ENCODE data around the gene RPL21.

RPL21 gene

DNA sequence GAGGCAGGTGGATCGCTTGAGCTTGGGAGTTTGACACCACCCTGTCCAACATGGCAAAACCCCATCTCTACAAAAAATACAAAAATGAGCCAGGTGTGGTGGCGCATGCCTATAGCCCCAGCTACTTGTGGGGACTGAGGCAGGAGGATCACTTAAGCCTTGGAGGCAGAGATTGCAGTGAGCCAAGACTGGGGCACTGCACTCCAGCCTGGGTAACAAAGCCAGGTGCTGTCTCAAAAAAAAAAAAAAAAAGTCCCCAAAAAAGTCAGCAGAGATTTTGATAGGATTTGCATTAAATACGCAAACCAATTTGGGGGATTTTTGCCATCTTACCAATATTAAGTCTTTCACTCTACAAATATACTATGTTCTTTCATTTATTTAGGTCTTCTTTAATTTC lies 21.7 kb upstream of the RPL21 start:
- no peak for DNase-seq (ENCODE audit: low spot score in 2 of 2)
- peak; percentile 58 for ATAC-seq (ENCODE audit: low read depth)
- Mint-ChIP-seq H3K4me3 (no peak overlapping the region), H3K27ac (peak overlapping the region; percentile 55), H3K4me1 (peaks cover 10% of the 10 kb centered on the region), H3K9me3 (peaks cover 6% of the 10 kb centered on the region), H3K36me3 (peaks cover 5% of the 10 kb centered on the region), H3K27me3 (peaks cover 7% of the 10 kb centered on the region)

DNA sequence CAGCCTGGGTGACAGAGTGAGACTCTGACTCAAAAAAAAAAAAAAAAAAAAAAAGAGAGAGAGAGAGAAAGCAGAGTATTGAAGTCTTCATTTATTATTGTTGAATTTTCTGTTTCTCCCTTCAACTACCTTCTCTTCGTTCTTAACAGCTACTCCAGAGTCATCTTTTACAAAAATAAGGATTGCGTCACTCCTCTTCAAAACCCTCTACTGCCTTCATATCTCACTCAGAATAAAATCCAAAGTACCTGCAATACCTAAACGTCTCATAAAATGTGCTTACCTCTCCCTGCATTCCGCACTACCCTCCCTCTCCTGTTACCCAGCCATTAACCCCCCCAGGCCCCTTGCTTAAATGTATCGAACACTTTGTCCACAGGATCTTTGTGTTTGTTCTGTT lies 17.4 kb upstream of the RPL21 start:
- peaks cover 2% of the 10 kb centered on the region for H3K4me1 Mint-ChIP-seq
- H3K36me3 Mint-ChIP-seq, result peaks cover 5% of the 10 kb centered on the region
- ATAC-seq (ENCODE audit: low read depth), result no peak
- no peak overlapping the region for H3K4me3 Mint-ChIP-seq
- H3K27me3 Mint-ChIP-seq, result peaks cover 2% of the 10 kb centered on the region
- peaks cover 6% of the 10 kb centered on the region for H3K9me3 Mint-ChIP-seq
- DNase-seq (ENCODE audit: low spot score in 2 of 2), result no peak
- no peak overlapping the region for H3K27ac Mint-ChIP-seq

DNA sequence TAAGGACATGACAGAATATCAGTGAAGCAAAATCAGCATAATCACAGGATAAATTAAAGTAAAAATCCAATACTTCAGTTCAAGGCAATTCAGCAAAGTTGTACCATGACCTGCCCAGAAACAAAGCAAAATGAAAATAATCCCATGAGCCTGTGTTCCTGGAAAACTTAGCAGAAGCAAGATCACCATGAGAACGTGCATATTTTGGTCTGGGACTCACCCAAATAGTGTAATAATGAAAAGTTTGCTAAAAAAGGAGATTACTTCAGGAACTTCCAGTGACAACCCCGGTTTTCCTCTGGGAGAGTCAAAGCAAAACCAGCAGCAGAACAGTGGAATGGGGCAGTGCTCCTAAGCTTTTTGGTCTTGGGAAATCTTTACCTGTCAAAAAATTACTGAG lies 14.9 kb upstream of the RPL21 start:
- H3K27ac Mint-ChIP-seq, result no peak overlapping the region
- H3K9me3 Mint-ChIP-seq, result peaks cover 6% of the 10 kb centered on the region
- DNase-seq (ENCODE audit: low spot score in 2 of 2) (no peak), ATAC-seq (ENCODE audit: low read depth) (no peak)
- peaks cover 2% of the 10 kb centered on the region for H3K36me3 Mint-ChIP-seq
- no peak overlapping the region for H3K4me3 Mint-ChIP-seq
- no peaks in the 10 kb centered on the region for H3K4me1 Mint-ChIP-seq
- H3K27me3 Mint-ChIP-seq, result no peaks in the 10 kb centered on the region

DNA sequence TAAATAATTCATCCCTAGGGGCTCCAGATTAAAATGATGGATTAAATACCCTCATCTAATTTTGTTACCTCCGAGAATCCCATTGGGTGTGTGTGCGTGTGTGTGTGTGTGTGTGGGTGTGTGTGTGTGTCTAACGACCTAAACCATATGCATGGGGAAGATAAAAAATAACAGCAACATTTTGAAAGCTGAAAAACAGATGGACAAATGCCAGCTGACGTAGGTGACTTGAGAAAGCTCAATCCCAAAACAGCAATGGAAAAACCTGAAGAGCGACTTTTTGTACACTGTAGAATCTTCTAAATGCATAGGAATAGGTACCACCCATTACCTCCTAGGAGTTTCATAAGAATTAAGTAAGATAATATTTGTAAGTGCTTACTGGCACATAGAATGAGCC lies 8.7 kb upstream of the RPL21 start:
- Mint-ChIP-seq H3K4me1 (no peaks in the 10 kb centered on the region), H3K27ac (no peak overlapping the region), H3K4me3 (no peak overlapping the region), H3K27me3 (no peaks in the 10 kb centered on the region), H3K9me3 (no peaks in the 10 kb centered on the region), H3K36me3 (peaks cover under 1% of the 10 kb centered on the region)
- ATAC-seq (ENCODE audit: low read depth) (no peak), DNase-seq (ENCODE audit: low spot score in 2 of 2) (no peak)

DNA sequence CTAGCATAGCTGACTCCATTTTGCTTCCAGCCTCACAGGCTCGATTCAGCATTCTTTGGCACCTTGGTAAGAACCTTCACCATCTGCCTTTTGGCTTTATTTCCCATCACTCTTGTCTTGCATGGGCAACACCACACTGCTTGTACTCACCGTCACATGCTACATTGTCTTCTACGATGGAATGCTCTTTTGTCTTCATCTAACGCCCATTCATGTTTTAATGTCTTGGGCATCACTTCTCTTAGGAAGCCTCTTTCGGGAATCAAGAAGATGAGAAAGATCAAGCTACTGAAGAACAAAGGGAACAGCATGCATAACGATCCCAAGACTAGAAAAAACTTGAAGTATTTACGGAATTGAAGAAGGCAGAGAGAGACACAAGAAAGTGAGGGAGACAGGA lies 5.7 kb upstream of the RPL21 start:
- Mint-ChIP-seq H3K9me3 (no peaks in the 10 kb centered on the region), H3K27ac (no peak overlapping the region), H3K36me3 (peaks cover 2% of the 10 kb centered on the region)

DNA sequence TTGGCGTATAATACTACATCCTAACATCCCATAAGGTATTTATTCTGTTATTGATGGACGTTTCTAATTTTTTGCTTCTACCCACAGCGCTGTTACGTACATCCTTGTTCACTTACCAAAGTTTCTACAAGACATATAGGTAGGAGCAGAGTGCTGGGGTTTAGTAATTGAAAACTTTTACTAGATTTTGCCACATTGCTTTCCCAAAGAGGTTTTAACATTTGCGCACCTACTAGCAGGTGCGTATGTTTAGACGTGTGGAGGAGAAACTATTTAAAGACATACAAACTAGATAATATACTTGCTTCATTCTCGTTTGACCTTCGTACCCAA lies 559 bp upstream of the RPL21 start:
- peak overlapping the region; percentile 99 for H3K27ac Mint-ChIP-seq
- H3K27me3 Mint-ChIP-seq, result no peaks in the 10 kb centered on the region
- peaks cover 7% of the 10 kb centered on the region for H3K36me3 Mint-ChIP-seq
- H3K9me3 Mint-ChIP-seq, result no peaks in the 10 kb centered on the region
- DNase-seq (ENCODE audit: low spot score in 2 of 2) (no peak), ATAC-seq (ENCODE audit: low read depth) (peak; percentile 20)
- H3K4me3 Mint-ChIP-seq, result peak overlapping the region; percentile 94
- H3K4me1 Mint-ChIP-seq, result peaks cover 23% of the 10 kb centered on the region

More for the DNA sequence above, 5.7 kb upstream of the RPL21 start:
- DNase-seq (ENCODE audit: low spot score in 2 of 2) (no peak), ATAC-seq (ENCODE audit: low read depth) (no peak)
- Mint-ChIP-seq H3K4me1 (peaks cover 5% of the 10 kb centered on the region), H3K4me3 (no peak overlapping the region), H3K27me3 (no peaks in the 10 kb centered on the region)

DNA sequence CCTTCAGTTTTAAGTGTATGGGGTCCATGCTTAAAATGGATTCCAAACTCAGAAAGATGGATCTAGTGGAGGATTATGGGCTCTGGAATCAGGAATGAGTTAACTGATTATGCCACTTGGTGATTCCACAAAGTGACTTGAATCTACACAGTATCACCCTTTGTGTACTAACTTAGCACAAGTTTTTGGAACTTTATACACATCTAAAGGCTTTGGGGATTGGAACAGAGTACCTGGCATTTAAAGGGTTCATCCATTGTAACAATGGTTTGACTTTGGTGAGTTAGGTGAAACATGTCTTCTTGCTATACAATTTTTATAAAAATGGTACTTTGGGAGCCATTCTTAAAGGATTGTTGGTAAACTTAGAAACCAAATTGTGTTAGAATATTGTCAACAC lies 1.1 kb downstream of the RPL21 start:
- ATAC-seq (ENCODE audit: low read depth) (no peak), DNase-seq (ENCODE audit: low spot score in 2 of 2) (no peak)
- Mint-ChIP-seq H3K4me3 (peak overlapping the region; percentile 94), H3K27me3 (no peaks in the 10 kb centered on the region), H3K4me1 (peaks cover 23% of the 10 kb centered on the region), H3K27ac (peak overlapping the region; percentile 99), H3K9me3 (no peaks in the 10 kb centered on the region), H3K36me3 (peaks cover 7% of the 10 kb centered on the region)

DNA sequence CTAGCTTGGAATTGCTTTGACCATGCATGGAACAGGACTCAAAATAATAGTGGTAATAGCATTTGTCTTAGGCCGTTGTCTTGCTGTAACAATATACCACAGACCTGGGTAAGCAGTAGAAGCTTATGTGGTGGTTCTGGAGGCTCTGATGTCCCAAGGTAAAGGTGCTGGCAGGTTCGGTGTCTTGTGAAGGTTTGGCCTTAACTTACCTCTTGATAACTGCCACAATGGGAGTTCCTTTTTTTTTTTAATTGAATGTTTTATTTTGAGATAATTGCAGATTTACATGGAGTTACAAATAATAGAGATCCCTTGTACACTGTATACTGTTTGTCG lies 5.8 kb downstream of the RPL21 start:
- H3K36me3 Mint-ChIP-seq, result peaks cover 9% of the 10 kb centered on the region
- H3K4me3 Mint-ChIP-seq, result no peak overlapping the region
- H3K9me3 Mint-ChIP-seq, result no peaks in the 10 kb centered on the region
- H3K27ac Mint-ChIP-seq, result no peak overlapping the region
- DNase-seq (ENCODE audit: low spot score in 2 of 2) (no peak), ATAC-seq (ENCODE audit: low read depth) (no peak)
- H3K4me1 Mint-ChIP-seq, result peaks cover 41% of the 10 kb centered on the region
- H3K27me3 Mint-ChIP-seq, result no peaks in the 10 kb centered on the region

DNA sequence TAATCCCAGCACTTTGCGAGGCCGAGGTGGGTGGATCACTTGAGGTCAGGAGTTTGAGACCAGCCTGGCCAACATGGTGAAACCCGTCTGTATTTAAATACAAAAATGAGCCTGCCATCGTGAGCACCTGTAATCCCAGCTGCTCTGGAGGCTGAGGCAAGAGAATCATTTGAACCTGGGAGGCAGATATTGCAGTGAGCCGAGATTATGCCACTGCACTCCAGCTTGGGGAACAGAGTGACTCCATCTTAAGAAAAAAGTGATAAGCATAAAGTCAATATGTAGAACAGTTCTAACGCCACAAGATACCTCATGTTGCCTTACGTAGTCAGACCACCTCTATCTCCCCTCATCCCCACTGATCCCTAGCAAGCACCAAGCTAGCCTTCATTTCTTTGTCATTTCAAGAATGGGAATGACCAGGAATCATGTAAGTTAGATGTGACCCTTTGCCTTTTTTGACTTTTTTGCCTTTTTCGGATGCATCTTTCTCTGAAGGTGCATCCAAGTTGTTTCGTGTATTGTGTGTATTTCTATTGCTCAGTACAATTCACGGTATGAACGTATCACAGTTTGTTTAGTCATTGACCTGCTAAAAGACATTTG lies 6.4 kb downstream of the RPL21 start:
- H3K9me3 Mint-ChIP-seq, result no peaks in the 10 kb centered on the region
- ATAC-seq (ENCODE audit: low read depth) (no peak), DNase-seq (ENCODE audit: low spot score in 2 of 2) (no peak)
- H3K4me1 Mint-ChIP-seq, result peaks cover 41% of the 10 kb centered on the region
- H3K36me3 Mint-ChIP-seq, result peaks cover 11% of the 10 kb centered on the region
- H3K4me3 Mint-ChIP-seq, result no peak overlapping the region
- H3K27me3 Mint-ChIP-seq, result no peaks in the 10 kb centered on the region
- H3K27ac Mint-ChIP-seq, result no peak overlapping the region

DNA sequence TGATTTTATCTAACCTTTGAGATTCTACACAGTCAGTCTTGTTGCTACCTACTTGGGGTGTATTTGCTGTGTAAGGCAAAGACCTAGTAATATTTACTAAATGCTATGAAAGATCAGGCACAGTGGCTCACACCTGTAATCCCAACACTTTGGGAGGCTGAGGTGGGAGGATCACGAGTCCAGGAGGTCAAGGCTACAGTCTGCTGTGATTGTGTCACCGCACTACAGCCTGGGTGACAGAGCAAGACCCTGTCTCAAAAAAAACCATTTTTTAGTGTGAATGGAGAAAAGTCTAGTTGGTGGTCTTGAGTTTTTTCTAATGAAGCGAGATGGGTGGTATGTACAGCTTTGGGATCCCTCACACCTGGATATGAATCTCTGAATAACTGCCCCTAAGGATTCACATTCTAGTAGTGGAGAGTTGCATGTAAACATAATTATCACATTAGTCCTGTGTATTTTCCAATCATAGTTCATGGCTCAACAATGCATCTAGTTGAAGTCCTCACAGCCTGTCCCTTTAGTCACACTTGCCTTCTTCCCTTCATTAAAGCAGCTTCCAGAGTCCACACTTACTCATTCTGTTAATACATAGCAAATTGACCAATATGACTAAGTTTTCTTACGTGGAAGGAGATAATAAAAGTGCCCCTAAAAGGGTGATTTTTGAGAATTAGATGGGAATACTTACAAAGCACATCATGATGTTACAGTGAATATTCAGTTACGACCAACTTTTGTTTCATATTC lies 7.5 kb downstream of the RPL21 start:
- H3K27ac Mint-ChIP-seq, result peak overlapping the region; percentile 58
- no peaks in the 10 kb centered on the region for H3K9me3 Mint-ChIP-seq
- DNase-seq (ENCODE audit: low spot score in 2 of 2) (no peak), ATAC-seq (ENCODE audit: low read depth) (no peak)
- H3K4me3 Mint-ChIP-seq, result no peak overlapping the region
- H3K4me1 Mint-ChIP-seq, result peaks cover 31% of the 10 kb centered on the region
- H3K36me3 Mint-ChIP-seq, result peaks cover 9% of the 10 kb centered on the region
- no peaks in the 10 kb centered on the region for H3K27me3 Mint-ChIP-seq

DNA sequence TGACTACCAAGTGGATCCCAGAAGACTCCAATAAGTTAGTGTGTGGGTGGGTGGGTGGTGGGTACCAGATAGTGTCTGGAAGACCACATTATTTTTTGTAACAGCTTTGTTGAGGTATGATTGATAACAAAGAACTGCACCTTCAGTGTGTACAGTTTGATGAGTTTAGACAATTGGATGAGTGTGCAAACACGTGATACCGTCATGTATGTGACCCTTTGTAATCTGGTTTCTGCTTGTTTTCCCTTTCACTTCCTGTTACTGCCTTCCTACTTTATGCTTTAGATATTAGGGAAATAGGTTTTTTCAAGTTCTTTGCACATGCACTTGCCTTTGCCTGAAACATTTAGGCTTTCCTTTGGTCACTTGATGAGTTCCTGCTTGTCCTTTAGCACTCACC lies 8.5 kb downstream of the RPL21 start:
- DNase-seq (ENCODE audit: low spot score in 2 of 2) (peak in 1 of 2 donors; percentile 19), ATAC-seq (ENCODE audit: low read depth) (peak; percentile 91)
- Mint-ChIP-seq H3K36me3 (peaks cover 8% of the 10 kb centered on the region), H3K9me3 (no peaks in the 10 kb centered on the region), H3K27ac (peak overlapping the region; percentile 58), H3K4me1 (peaks cover 30% of the 10 kb centered on the region), H3K4me3 (peak overlapping the region; percentile 42), H3K27me3 (no peaks in the 10 kb centered on the region)

DNA sequence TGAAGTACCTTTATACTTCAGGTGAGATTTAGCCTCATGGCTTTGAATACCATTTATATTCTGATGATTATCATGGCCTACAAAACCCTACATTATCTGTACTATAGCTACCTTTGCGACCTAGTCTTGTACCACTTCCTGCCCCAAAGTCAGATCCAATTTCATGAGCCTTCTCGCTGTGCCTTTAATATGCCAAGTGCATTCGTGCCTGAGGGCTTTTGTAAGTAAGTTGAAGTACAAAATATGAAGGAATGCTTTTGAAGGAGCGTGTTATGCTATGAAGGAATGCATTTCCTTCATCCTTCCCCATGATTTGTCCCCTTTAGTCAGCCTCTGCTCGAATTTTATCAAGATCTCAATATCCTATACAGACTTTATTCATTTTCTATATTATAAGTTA lies 10.0 kb downstream of the RPL21 start:
- peaks cover 8% of the 10 kb centered on the region for H3K36me3 Mint-ChIP-seq
- no peak overlapping the region for H3K4me3 Mint-ChIP-seq
- DNase-seq (ENCODE audit: low spot score in 2 of 2) (no peak), ATAC-seq (ENCODE audit: low read depth) (no peak)
- H3K4me1 Mint-ChIP-seq, result peaks cover 32% of the 10 kb centered on the region
- peak overlapping the region; percentile 58 for H3K27ac Mint-ChIP-seq
- no peaks in the 10 kb centered on the region for H3K9me3 Mint-ChIP-seq
- no peaks in the 10 kb centered on the region for H3K27me3 Mint-ChIP-seq

DNA sequence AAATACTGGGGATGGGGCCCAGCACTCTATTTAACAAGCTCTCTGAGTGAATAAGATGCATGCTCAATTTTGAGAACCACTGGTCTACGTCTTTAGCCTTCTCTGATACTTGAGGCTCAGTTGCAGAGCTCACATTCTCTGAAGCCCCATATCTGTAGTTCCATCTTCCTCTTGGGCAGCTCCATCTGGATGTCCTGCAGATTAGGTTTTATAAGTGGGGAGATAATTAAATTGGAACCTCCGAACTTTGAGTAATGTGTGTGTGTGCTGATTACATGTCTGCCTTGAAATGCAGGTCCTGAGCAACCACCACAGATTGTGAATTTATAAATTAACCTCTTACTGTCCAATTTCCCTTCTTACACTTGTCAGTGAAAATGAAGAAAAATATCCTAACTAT lies 12.1 kb downstream of the RPL21 start:
- H3K4me3 Mint-ChIP-seq, result no peak overlapping the region
- H3K36me3 Mint-ChIP-seq, result peaks cover 8% of the 10 kb centered on the region
- H3K27me3 Mint-ChIP-seq, result no peaks in the 10 kb centered on the region
- H3K27ac Mint-ChIP-seq, result no peak overlapping the region
- no peak for DNase-seq (ENCODE audit: low spot score in 2 of 2)
- no peak for ATAC-seq (ENCODE audit: low read depth)
- H3K9me3 Mint-ChIP-seq, result no peaks in the 10 kb centered on the region
- peaks cover 35% of the 10 kb centered on the region for H3K4me1 Mint-ChIP-seq

DNA sequence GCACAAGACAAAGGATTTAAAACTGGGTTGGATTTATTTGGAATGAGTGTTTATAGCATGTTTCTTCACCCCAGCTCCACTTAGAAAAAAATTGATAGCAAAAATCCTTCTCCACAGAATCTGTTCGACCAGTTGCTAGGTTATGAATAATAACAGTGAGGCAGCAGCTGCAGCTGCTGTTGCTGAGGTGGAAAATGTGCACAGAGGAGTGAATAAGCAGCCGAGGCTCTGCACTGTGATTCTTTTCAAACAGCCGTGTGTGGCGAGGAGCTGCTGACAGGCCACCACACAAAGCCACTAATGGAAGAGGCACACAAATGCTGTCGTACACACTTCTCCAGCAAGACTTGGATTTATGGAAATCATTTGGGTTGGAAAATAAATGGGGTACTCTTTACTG lies 12.8 kb downstream of the RPL21 start:
- H3K4me1 Mint-ChIP-seq, result peaks cover 31% of the 10 kb centered on the region
- H3K27ac Mint-ChIP-seq, result no peak overlapping the region
- no peaks in the 10 kb centered on the region for H3K9me3 Mint-ChIP-seq
- H3K4me3 Mint-ChIP-seq, result no peak overlapping the region
- peaks cover 4% of the 10 kb centered on the region for H3K36me3 Mint-ChIP-seq
- no peaks in the 10 kb centered on the region for H3K27me3 Mint-ChIP-seq
- DNase-seq (ENCODE audit: low spot score in 2 of 2) (no peak), ATAC-seq (ENCODE audit: low read depth) (no peak)

DNA sequence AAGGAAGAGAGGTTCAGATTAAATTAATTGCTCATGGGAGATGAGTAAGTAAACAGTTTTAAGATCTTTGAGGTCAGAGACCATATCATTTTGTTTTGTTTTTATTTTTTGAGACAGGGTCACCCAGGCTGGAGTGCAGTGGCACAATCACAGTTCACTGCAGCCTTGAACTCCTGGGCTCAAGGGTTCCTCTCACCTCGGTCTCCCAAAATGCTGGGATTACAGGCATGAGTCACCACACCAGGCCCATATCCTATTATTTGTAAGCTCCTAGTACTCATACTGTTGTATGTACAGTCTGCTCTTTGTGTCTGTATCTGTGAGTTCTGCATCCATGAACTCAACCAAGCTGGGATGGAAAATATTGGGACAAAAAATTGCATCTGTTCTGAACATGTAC lies 13.3 kb downstream of the RPL21 start:
- H3K27ac Mint-ChIP-seq, result no peak overlapping the region
- peaks cover 29% of the 10 kb centered on the region for H3K4me1 Mint-ChIP-seq
- H3K36me3 Mint-ChIP-seq, result peaks cover 4% of the 10 kb centered on the region
- ATAC-seq (ENCODE audit: low read depth) (no peak), DNase-seq (ENCODE audit: low spot score in 2 of 2) (no peak)
- no peak overlapping the region for H3K4me3 Mint-ChIP-seq
- H3K27me3 Mint-ChIP-seq, result no peaks in the 10 kb centered on the region
- no peaks in the 10 kb centered on the region for H3K9me3 Mint-ChIP-seq

Measured in memory B cell (primary cell).